ENCODE measurements around the gene ADGRB3.

Gene ADGRB3

GRCh38 chr6:69155467-69155866 is 520.4 kb downstream of the ADGRB3 start:
- DNase-seq, result no peak
- TF ChIP-seq POLR2A (IDR thresholded peaks at IDR 0.05; ENCODE audit: low read length) (no peak), GATA1 (IDR thresholded peaks at IDR 0.05; ENCODE audit: low read depth, low read length) (no peak)

- no peak for TF ChIP-seq POLR2A (IDR thresholded peaks at IDR 0.05; ENCODE audit: low read length)
- no peak for TF ChIP-seq GATA1 (IDR thresholded peaks at IDR 0.05; ENCODE audit: low read depth, low read length)
- no peak for DNase-seq
Measured at GRCh38 chr6:69162811-69163210, 527.7 kb downstream of the ADGRB3 start.

- DNase-seq, result no peak
Measured at GRCh38 chr6:69164564-69165229, 529.6 kb downstream of the ADGRB3 start.

GRCh38 chr6:69179681-69180080 is 544.6 kb downstream of the ADGRB3 start:
- TF ChIP-seq GATA1 (IDR thresholded peaks at IDR 0.05; ENCODE audit: low read depth, low read length), result no peak
- no peak for TF ChIP-seq POLR2A (IDR thresholded peaks at IDR 0.05; ENCODE audit: low read length)

More at GRCh38 chr6:69164564-69165229, 529.6 kb downstream of the ADGRB3 start:
- TF ChIP-seq POLR2A (IDR thresholded peaks at IDR 0.05; ENCODE audit: low read length), result no peak
- no peak for TF ChIP-seq GATA1 (IDR thresholded peaks at IDR 0.05; ENCODE audit: low read depth, low read length)

GRCh38 chr6:69180361-69181067 is 545.4 kb downstream of the ADGRB3 start:
- TF ChIP-seq GATA1 (IDR thresholded peaks at IDR 0.05; ENCODE audit: low read depth, low read length) (no peak), POLR2A (IDR thresholded peaks at IDR 0.05; ENCODE audit: low read length) (no peak)
- DNase-seq, result no peak

More at GRCh38 chr6:69179681-69180080, 544.6 kb downstream of the ADGRB3 start:
- peak in 1 of 2 experiments; percentile 1 for DNase-seq

- DNase-seq, result no peak
- TF ChIP-seq POLR2A (IDR thresholded peaks at IDR 0.05; ENCODE audit: low read length) (no peak), GATA1 (IDR thresholded peaks at IDR 0.05; ENCODE audit: low read depth, low read length) (no peak)
Measured at GRCh38 chr6:69181964-69182363, 546.9 kb downstream of the ADGRB3 start.

GRCh38 chr6:69185276-69185675 is 550.2 kb downstream of the ADGRB3 start:
- DNase-seq, result no peak
- TF ChIP-seq POLR2A (IDR thresholded peaks at IDR 0.05; ENCODE audit: low read length), result no peak
- TF ChIP-seq GATA1 (IDR thresholded peaks at IDR 0.05; ENCODE audit: low read depth, low read length), result no peak

- TF ChIP-seq POLR2A (IDR thresholded peaks at IDR 0.05; ENCODE audit: low read length) (no peak), GATA1 (IDR thresholded peaks at IDR 0.05; ENCODE audit: low read depth, low read length) (no peak)
- no peak for DNase-seq
Measured at GRCh38 chr6:69202768-69203167, 567.7 kb downstream of the ADGRB3 start.

GRCh38 chr6:69216127-69216526 is 581.0 kb downstream of the ADGRB3 start:
- no peak for TF ChIP-seq POLR2A (IDR thresholded peaks at IDR 0.05; ENCODE audit: low read length)
- TF ChIP-seq GATA1 (IDR thresholded peaks at IDR 0.05; ENCODE audit: low read depth, low read length), result no peak
- no peak for DNase-seq

- TF ChIP-seq POLR2A (IDR thresholded peaks at IDR 0.05; ENCODE audit: low read length), result no peak
- TF ChIP-seq GATA1 (IDR thresholded peaks at IDR 0.05; ENCODE audit: low read depth, low read length), result no peak
- DNase-seq, result no peak
Measured at GRCh38 chr6:69217343-69217742, 582.3 kb downstream of the ADGRB3 start.

GRCh38 chr6:69220375-69220774 is 585.3 kb downstream of the ADGRB3 start:
- TF ChIP-seq GATA1 (IDR thresholded peaks at IDR 0.05; ENCODE audit: low read depth, low read length) (no peak), POLR2A (IDR thresholded peaks at IDR 0.05; ENCODE audit: low read length) (no peak)
- no peak for DNase-seq

- DNase-seq, result no peak
- TF ChIP-seq GATA1 (IDR thresholded peaks at IDR 0.05; ENCODE audit: low read depth, low read length) (no peak), POLR2A (IDR thresholded peaks at IDR 0.05; ENCODE audit: low read length) (no peak)
Measured at GRCh38 chr6:69232008-69232407, 596.9 kb downstream of the ADGRB3 start.

- DNase-seq, result no peak
- TF ChIP-seq GATA1 (IDR thresholded peaks at IDR 0.05; ENCODE audit: low read depth, low read length) (no peak), POLR2A (IDR thresholded peaks at IDR 0.05; ENCODE audit: low read length) (no peak)
Measured at GRCh38 chr6:69232496-69232895, 597.4 kb downstream of the ADGRB3 start.

GRCh38 chr6:69232911-69233448 is 597.9 kb downstream of the ADGRB3 start:
- peak; percentile 49 to 51 for DNase-seq

More at GRCh38 chr6:69232911-69233448, 597.9 kb downstream of the ADGRB3 start:
- TF ChIP-seq GATA1 (IDR thresholded peaks at IDR 0.05; ENCODE audit: low read depth, low read length) (no peak), POLR2A (IDR thresholded peaks at IDR 0.05; ENCODE audit: low read length) (no peak)
